DND-41 (cell line): ENCODE data around the gene CAPN5.

ENCODE experiments used
- ATAC-seq: fragments of 200-7000 bp; cut with Tn5 transposase; 3 replicates; pipeline ENCODE4 v1.9.1; 2021; ENCODE audit warnings: low read depth; ENCODE audit not compliant: insufficient read depth
- DNase-seq: peaks from one replicate; pipeline ENCODE4 v3.0.0-alpha.2; 2020
- H2AFZ ChIP-seq: 2 replicates; pipeline ENCODE4 v1.6.0; 2012; ENCODE audit warnings: low read depth, low read length
- H3K27ac ChIP-seq: 2 replicates; pipeline ENCODE4 v1.5.1; 2012; ENCODE audit warnings: low read length, inconsistent platforms
- H3K27me3 ChIP-seq: fragments of 200-600 bp; sonication (generic); 2 replicates; pipeline ENCODE4 v1.6.0; 2012; ENCODE audit warnings: low read length, mild to moderate bottlenecking, inconsistent platforms; ENCODE audit not compliant: insufficient read depth, poor library complexity
- H3K36me3 ChIP-seq: 2 replicates; pipeline ENCODE4 v1.5.1; 2012; ENCODE audit warnings: low read length, inconsistent platforms; ENCODE audit not compliant: insufficient read depth
- H3K4me1 ChIP-seq: 2 replicates; pipeline ENCODE4 v1.5.1; 2012; ENCODE audit warnings: mild to moderate bottlenecking, low read length; ENCODE audit not compliant: insufficient read depth
- H3K4me2 ChIP-seq: 2 replicates; pipeline ENCODE4 v1.6.0; 2012; ENCODE audit warnings: mild to moderate bottlenecking, moderate library complexity, low read length, inconsistent platforms; ENCODE audit not compliant: insufficient read depth
- H3K4me3 ChIP-seq, 2 experiments: fragments of 200-600 bp in 1 of 2; shearing (Covaris generic) in 1 of 2; 2 replicates each; pipeline ENCODE4 v1.5.1; 2012 to 2016; ENCODE audit warnings: inconsistent platforms in 2 of 2, low read length in 2 of 2, mild to moderate bottlenecking in 2 of 2, low read depth in 1 of 2, moderate library complexity in 1 of 2
- H3K79me2 ChIP-seq: 2 replicates; pipeline ENCODE4 v1.6.0; 2012; ENCODE audit warnings: low read length, inconsistent platforms; ENCODE audit not compliant: insufficient read depth
- H3K9ac ChIP-seq: 2 replicates; pipeline ENCODE4 v1.6.0; 2012; ENCODE audit warnings: low read depth, mild to moderate bottlenecking, inconsistent platforms, low read length, moderate library complexity
- H3K9me3 ChIP-seq: 2 replicates; pipeline ENCODE4 v1.5.1; 2012; ENCODE audit warnings: low read length, moderate library complexity, mild to moderate bottlenecking, inconsistent platforms; ENCODE audit not compliant: insufficient read depth, severe bottlenecking
- H4K20me1 ChIP-seq: 2 replicates; pipeline ENCODE4 v1.6.0; 2012; ENCODE audit warnings: low read length; ENCODE audit not compliant: insufficient read depth
- CTCF ChIP-seq: IDR thresholded peaks from 2 replicates; pipeline ENCODE4 v1.5.1; 2012; ENCODE audit warnings: borderline replicate concordance, low read length, moderate library complexity, mild to moderate bottlenecking; ENCODE audit not compliant: poor library complexity, severe bottlenecking; ENCODE audit errors: extremely low read depth
- EZH2 ChIP-seq: IDR thresholded peaks from 3 replicates; pipeline ENCODE4 v1.6.1; 2012; ENCODE audit warnings: borderline replicate concordance, low read depth, mild to moderate bottlenecking, moderate library complexity, low read length, inconsistent platforms; ENCODE audit not compliant: severe bottlenecking

Gene CAPN5

GRCh38 chr11:77126861-77127234 lies 60.1 kb downstream of the CAPN5 start:
- H2AFZ ChIP-seq = no peak overlapping the region
- no peak overlapping the region for H3K4me2 ChIP-seq
- H4K20me1 ChIP-seq = no peaks in the 10 kb centered on the region
- H3K79me2 ChIP-seq = no peaks in the 10 kb centered on the region
- DNase-seq (no peak), ATAC-seq (no peak)
- H3K36me3 ChIP-seq = no peaks in the 10 kb centered on the region
- H3K4me1 ChIP-seq = no peaks in the 10 kb centered on the region
- no peak for TF ChIP-seq CTCF
- no peak for TF ChIP-seq EZH2
- no peak overlapping the region for H3K9ac ChIP-seq
- H3K4me3 ChIP-seq = no peak overlapping the region
- H3K27ac ChIP-seq = no peak overlapping the region
- no peaks in the 10 kb centered on the region for H3K27me3 ChIP-seq
- no peaks in the 10 kb centered on the region for H3K9me3 ChIP-seq

GRCh38 chr11:77127235-77127911 lies 60.6 kb downstream of the CAPN5 start:
- no peaks in the 10 kb centered on the region for H3K27me3 ChIP-seq
- no peak overlapping the region for H3K4me3 ChIP-seq
- no peaks in the 10 kb centered on the region for H3K9me3 ChIP-seq
- no peaks in the 10 kb centered on the region for H3K36me3 ChIP-seq
- no peaks in the 10 kb centered on the region for H3K79me2 ChIP-seq
- peak; percentile 33 for DNase-seq
- H3K4me1 ChIP-seq = no peaks in the 10 kb centered on the region
- no peak overlapping the region for H2AFZ ChIP-seq
- no peak overlapping the region for H3K27ac ChIP-seq
- TF ChIP-seq CTCF (peak; percentile 84), EZH2 (no peak)
- no peak overlapping the region for H3K9ac ChIP-seq
- H3K4me2 ChIP-seq = no peak overlapping the region
- peak; percentile 68 for ATAC-seq
- no peaks in the 10 kb centered on the region for H4K20me1 ChIP-seq

- Histone ChIP-seq H3K36me3 (no peaks in the 10 kb centered on the region), H3K79me2 (no peaks in the 10 kb centered on the region), H3K9me3 (no peaks in the 10 kb centered on the region), H3K4me3 (no peak within 1 kb of the TSS), H4K20me1 (no peaks in the 10 kb centered on the region), H3K4me1 (no peaks in the 10 kb centered on the region), H3K27ac (no peak within 1 kb of the TSS), H3K9ac (no peak within 1 kb of the TSS), H3K4me2 (no peak within 1 kb of the TSS), H2AFZ (no peak within 1 kb of the TSS), H3K27me3 (no peaks in the 10 kb centered on the region)
- no peak for DNase-seq
- no peak for ATAC-seq
- no peak for TF ChIP-seq CTCF
- TF ChIP-seq EZH2 = no peak
These were observed 61.3 kb downstream of the CAPN5 start, which contains the start of gene MYO7A for GRCh38 chr11:77127920-77128691. Gene MYO7A (plus strand): TSS chr11:77128246. CDS start chr11:77130635, 2,389 bp downstream.
